CD14-positive monocyte (primary cell): ENCODE data around the gene MTARC1. TPM values are rescaled to one million over a fixed set of nuclear protein-coding genes. Genes with fewer than 3 reads are reported as not detected.

ENCODE experiments used
- DNase-seq, 3 donors: peaks; one replicate each; pipeline ENCODE4 v3.0.0-alpha.2; 2011 to 2022
- H2AFZ ChIP-seq: 2 replicates; pipeline ENCODE4 v1.6.0; 2012; ENCODE audit warnings: mild to moderate bottlenecking, low read depth, low read length, inconsistent platforms; ENCODE audit not compliant: insufficient read depth, poor library complexity, severe bottlenecking
- H3K27ac ChIP-seq, 2 donors: 1 replicate in 1 of 2; 2 replicates in 1 of 2; pipeline ENCODE4 v1.5.1; 2012 to 2013; ENCODE audit warnings: low read length in 2 of 2, control low read depth in 1 of 2, inconsistent platforms in 1 of 2, low read depth in 1 of 2, mild to moderate bottlenecking in 1 of 2
- H3K27me3 ChIP-seq, 2 donors: one replicate each; pipeline versions ENCODE4 v1.6.0 to v1.6.1; 2011 to 2013; ENCODE audit warnings: low read length in 2 of 2; ENCODE audit not compliant: control insufficient read depth in 2 of 2, insufficient read depth in 2 of 2
- H3K36me3 ChIP-seq, 2 donors: replicated peaks in 1 of 2; 1 replicate in 1 of 2; 2 replicates in 1 of 2; pipeline versions ENCODE4 v1.5.1 to v1.6.1; 2012 to 2013; ENCODE audit warnings: low read length in 2 of 2, control low read depth in 1 of 2, inconsistent platforms in 1 of 2, mild to moderate bottlenecking in 1 of 2; ENCODE audit not compliant: insufficient read depth in 2 of 2, control insufficient read depth in 1 of 2
- H3K4me1 ChIP-seq, 2 donors: 1 replicate in 1 of 2; 2 replicates in 1 of 2; pipeline versions ENCODE4 v1.5.1 to v1.6.1; 2012 to 2013; ENCODE audit warnings: low read length in 2 of 2, control low read depth in 1 of 2, inconsistent platforms in 1 of 2, mild to moderate bottlenecking in 1 of 2, moderate library complexity in 1 of 2; ENCODE audit not compliant: insufficient read depth in 2 of 2, control insufficient read depth in 1 of 2
- H3K4me2 ChIP-seq: replicated peaks from 2 replicates; pipeline ENCODE3; 2012; ENCODE audit warnings: low read length, moderate library complexity, mild to moderate bottlenecking; ENCODE audit not compliant: poor library complexity, severe bottlenecking; ENCODE audit errors: extremely low read depth
- H3K4me3 ChIP-seq, 3 experiments: fragments of 200-600 bp in 1 of 3; sonication (generic) in 1 of 3; replicated peaks in 1 of 3; 1 replicate in 2 of 3; 2 replicates in 1 of 3; pipeline ENCODE4 v1.5.1; 2011 to 2013; ENCODE audit warnings: low read length in 3 of 3, mild to moderate bottlenecking in 3 of 3, control low read depth in 2 of 3, low read depth in 2 of 3, inconsistent platforms in 1 of 3, moderate library complexity in 1 of 3
- H3K79me2 ChIP-seq: 2 replicates; pipeline ENCODE4 v1.6.0; 2012; ENCODE audit warnings: mild to moderate bottlenecking, control low read depth, inconsistent platforms, low read length, moderate library complexity; ENCODE audit not compliant: insufficient read depth
- H3K9ac ChIP-seq: 2 replicates; pipeline ENCODE4 v1.6.0; 2017; ENCODE audit warnings: low read length, mild to moderate bottlenecking; ENCODE audit not compliant: insufficient read depth, poor library complexity, severe bottlenecking
- H3K9me3 ChIP-seq, 2 donors: replicated peaks in 1 of 2; 1 replicate in 1 of 2; 2 replicates in 1 of 2; pipeline versions ENCODE4 v1.5.1 to v1.6.1; 2012 to 2013; ENCODE audit warnings: low read length in 2 of 2, control low read depth in 1 of 2; ENCODE audit not compliant: control insufficient read depth in 1 of 2, insufficient read depth in 1 of 2
- H4K20me1 ChIP-seq: 2 replicates; pipeline ENCODE4 v1.6.0; 2012; ENCODE audit warnings: mild to moderate bottlenecking, low read length, control low read depth, moderate library complexity; ENCODE audit not compliant: insufficient read depth
- H3K27ac Mint-ChIP-seq, 7 donors: one replicate each; pipeline ENCODE4 v1.8.0; 2020; ENCODE audit warnings: mild to moderate bottlenecking in 7 of 7, mixed read lengths in 7 of 7, moderate library complexity in 6 of 7, inconsistent platforms in 2 of 7
- H3K27me3 Mint-ChIP-seq, 3 donors: one replicate each; pipeline ENCODE4 v1.8.0; 2021 to 2022; ENCODE audit warnings: low read depth in 3 of 3, mild to moderate bottlenecking in 3 of 3, mixed read lengths in 3 of 3, moderate library complexity in 3 of 3, inconsistent platforms in 1 of 3
- H3K36me3 Mint-ChIP-seq, 2 donors: one replicate each; pipeline ENCODE4 v1.8.0; 2020; ENCODE audit warnings: mixed read lengths in 2 of 2, inconsistent platforms in 1 of 2, mild to moderate bottlenecking in 1 of 2
- H3K4me1 Mint-ChIP-seq: one replicate; pipeline ENCODE4 v1.8.0; 2020; ENCODE audit warnings: mild to moderate bottlenecking, mixed read lengths
- H3K4me3 Mint-ChIP-seq, 2 donors: one replicate each; pipeline ENCODE4 v1.8.0; 2020; ENCODE audit warnings: mild to moderate bottlenecking in 2 of 2, mixed read lengths in 2 of 2, moderate library complexity in 1 of 2
- H3K9me3 Mint-ChIP-seq, 7 donors: one replicate each; pipeline ENCODE4 v1.8.0; 2020 to 2022; ENCODE audit warnings: mixed read lengths in 7 of 7, mild to moderate bottlenecking in 6 of 7, moderate library complexity in 6 of 7, inconsistent platforms in 2 of 7
- WGBS: methylation state at CpG from one replicate; pipeline ENCODE4 v1.1.5; 2013; ENCODE audit warnings: missing lambda C conversion rate; ENCODE audit not compliant: insufficient coverage; 5-methylcytosine and 5-hydroxymethylcytosine counted together
- intact Hi-C, 2 donors: fragments of 100-400 bp; cut with micrococcal nuclease; formaldehyde crosslinking; loops; one replicate each; pipeline versions ENCODE4 v1.15.0 to v1.15.1; 2023
- polyA plus RNA-seq, 3 donors: library from polyadenylated mRNA; depleted of rRNA in 1 of 3; unstranded in 2 of 3; stranded (reverse) in 1 of 3; fragments of 300-500 nt in 2 of 3; fragments of >200 nt in 1 of 3; fragmentation: Illumina TruSeq in 2 of 3; gene quantifications; 1 replicate in 2 of 3; 2 replicates in 1 of 3; pipeline ENCODE4 v1.2.3, GENCODE V29; 2012 to 2021
- TF ChIP-seq, protein P1 (sequence below): fragments of 200-600 bp; IDR thresholded peaks from one replicate; pipeline ENCODE4 v1.8.0; 2022; ENCODE audit warnings: antibody characterized with exemption, mild to moderate bottlenecking

MTARC1 gene
- polyA plus RNA-seq, 3 donors, result 25.2 to 80.6 (median 70.9) TPM

DNA sequence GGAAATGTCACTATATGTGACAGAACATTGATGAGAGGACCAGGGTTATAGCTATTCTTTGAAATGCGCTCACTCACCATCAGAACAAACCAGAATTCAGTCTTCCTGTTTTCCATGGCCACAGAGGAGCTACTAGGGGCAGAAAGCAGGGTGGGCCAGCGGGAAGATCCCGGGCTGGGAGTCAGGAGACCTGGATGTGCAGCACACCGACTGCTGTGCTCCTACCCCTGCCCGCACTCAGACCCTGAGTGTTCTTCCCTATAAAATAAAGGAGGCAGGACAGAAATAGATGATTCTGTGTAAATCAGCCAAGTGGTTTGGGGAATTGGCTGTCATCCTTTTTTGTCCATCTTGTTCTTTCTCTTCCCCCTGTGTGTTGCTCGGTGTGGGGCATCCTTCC lies 21.0 kb downstream of the MTARC1 start:
- H3K36me3 Mint-ChIP-seq, result peaks cover 77 to 91% of the 10 kb centered on the region in 2 donors
- Histone ChIP-seq H3K27ac (no peak overlapping the region), H3K4me2 (no peak overlapping the region), H3K9me3 (no peaks in the 10 kb centered on the region), H2AFZ (no peak overlapping the region), H3K4me1 (no peaks in the 10 kb centered on the region), H3K27me3 (no peaks in the 10 kb centered on the region), H3K79me2 (peaks cover 3% of the 10 kb centered on the region), H3K9ac (no peak overlapping the region), H3K4me3 (no peak overlapping the region), H3K36me3 (peaks cover 53 to 90% of the 10 kb centered on the region in 2 donors), H4K20me1 (peaks cover 26% of the 10 kb centered on the region)
- H3K9me3 Mint-ChIP-seq, result peaks cover 0 to under 1% (median 0%) of the 10 kb centered on the region in 7 donors
- intact Hi-C loops, result loop anchor here in 1 of 2 donors (5.0 kb wide), 1 partner anchor 625 kb away; no protein-coding TSS in a partner anchor
- no peak for DNase-seq
- H3K27ac Mint-ChIP-seq, result peak overlapping the region in 2 of 7 donors; percentile 46 to 54
- H3K27me3 Mint-ChIP-seq, result no peaks in the 10 kb centered on the region
- TF ChIP-seq, protein P1, sequence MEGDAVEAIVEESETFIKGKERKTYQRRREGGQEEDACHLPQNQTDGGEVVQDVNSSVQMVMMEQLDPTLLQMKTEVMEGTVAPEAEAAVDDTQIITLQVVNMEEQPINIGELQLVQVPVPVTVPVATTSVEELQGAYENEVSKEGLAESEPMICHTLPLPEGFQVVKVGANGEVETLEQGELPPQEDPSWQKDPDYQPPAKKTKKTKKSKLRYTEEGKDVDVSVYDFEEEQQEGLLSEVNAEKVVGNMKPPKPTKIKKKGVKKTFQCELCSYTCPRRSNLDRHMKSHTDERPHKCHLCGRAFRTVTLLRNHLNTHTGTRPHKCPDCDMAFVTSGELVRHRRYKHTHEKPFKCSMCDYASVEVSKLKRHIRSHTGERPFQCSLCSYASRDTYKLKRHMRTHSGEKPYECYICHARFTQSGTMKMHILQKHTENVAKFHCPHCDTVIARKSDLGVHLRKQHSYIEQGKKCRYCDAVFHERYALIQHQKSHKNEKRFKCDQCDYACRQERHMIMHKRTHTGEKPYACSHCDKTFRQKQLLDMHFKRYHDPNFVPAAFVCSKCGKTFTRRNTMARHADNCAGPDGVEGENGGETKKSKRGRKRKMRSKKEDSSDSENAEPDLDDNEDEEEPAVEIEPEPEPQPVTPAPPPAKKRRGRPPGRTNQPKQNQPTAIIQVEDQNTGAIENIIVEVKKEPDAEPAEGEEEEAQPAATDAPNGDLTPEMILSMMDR, result no peak
- WGBS, result 100% methylated on average over 3 of the region's 6 CpGs
- H3K4me1 Mint-ChIP-seq, result peaks cover 15% of the 10 kb centered on the region
- H3K4me3 Mint-ChIP-seq, result no peak overlapping the region

DNA sequence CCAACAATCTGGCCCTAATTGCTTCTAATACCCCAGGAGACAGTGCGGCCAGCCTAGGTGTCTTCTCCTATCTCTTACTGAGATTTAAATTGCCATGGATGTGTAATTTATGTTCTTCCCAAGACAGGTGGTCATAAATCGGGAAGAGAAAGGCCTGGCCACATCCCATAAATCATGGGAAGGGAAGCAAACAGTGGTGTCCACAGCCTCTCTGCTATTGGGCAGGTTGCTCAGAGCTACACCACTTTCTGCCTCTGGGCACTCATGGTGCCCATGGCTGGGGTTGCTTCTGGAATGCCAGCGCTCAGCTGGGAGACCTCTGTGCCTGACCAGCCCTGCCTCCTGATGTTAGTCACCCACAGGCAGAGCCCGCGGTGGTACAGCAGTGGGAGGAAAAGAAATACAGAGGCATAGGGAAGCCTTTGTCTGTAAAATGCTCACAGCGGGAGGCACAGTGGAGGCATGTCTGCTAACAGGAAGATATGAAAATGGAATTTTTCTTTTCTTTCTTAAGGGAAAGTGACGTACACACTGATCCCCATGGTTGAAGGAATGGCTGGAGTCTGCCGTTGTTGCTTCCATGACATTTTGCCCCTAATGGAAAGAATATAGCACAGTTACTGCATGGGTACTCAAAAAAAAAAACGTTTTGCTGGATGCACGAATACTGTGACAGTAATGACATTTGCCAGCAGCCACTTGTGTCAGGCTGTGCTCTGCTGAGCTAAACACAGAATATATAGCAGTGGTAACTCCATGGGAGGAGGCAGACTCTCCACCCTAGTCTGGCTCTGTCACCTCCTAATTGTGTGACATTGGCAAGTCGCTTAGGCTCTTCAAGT lies 21.9 kb downstream of the MTARC1 start:
- H3K4me1 ChIP-seq, result no peaks in the 10 kb centered on the region
- peak overlapping the region in 2 of 7 donors; percentile 46 for H3K27ac Mint-ChIP-seq
- no peak overlapping the region for H3K4me2 ChIP-seq
- no peak overlapping the region for H3K4me3 ChIP-seq
- DNase-seq, result no peak
- H3K9me3 Mint-ChIP-seq, result no peaks in the 10 kb centered on the region
- H3K27me3 Mint-ChIP-seq, result peaks cover 0 to 2% (median 0%) of the 10 kb centered on the region in 3 donors
- H3K4me3 Mint-ChIP-seq, result no peak overlapping the region
- peaks cover 61 to 90% of the 10 kb centered on the region in 2 donors for H3K36me3 ChIP-seq
- H3K36me3 Mint-ChIP-seq, result peaks cover 81 to 92% of the 10 kb centered on the region in 2 donors
- H3K79me2 ChIP-seq, result peaks cover 3% of the 10 kb centered on the region
- H3K27ac ChIP-seq, result no peak overlapping the region
- 96% methylated on average over 8 of the region's 11 CpGs for WGBS
- TF ChIP-seq, protein P1, result no peak
- H2AFZ ChIP-seq, result no peak overlapping the region
- H4K20me1 ChIP-seq, result peaks cover 26% of the 10 kb centered on the region
- no peaks in the 10 kb centered on the region for H3K27me3 ChIP-seq
- H3K4me1 Mint-ChIP-seq, result peaks cover 13% of the 10 kb centered on the region
- intact Hi-C loops, result loop anchor here in 1 of 2 donors (5.0 kb wide), 1 partner anchor 624 kb away; no protein-coding TSS in a partner anchor
- no peaks in the 10 kb centered on the region for H3K9me3 ChIP-seq
- no peak overlapping the region for H3K9ac ChIP-seq
